SK-N-MC (cell line): ENCODE results near the gene NLK.
"Not testable (repeated sequence)": the region's sequence is repeated elsewhere in the genome, so short reads cannot be mapped to it uniquely, and the experiment has no call there.

Experiments
- DNase-seq: peaks from one replicate; pipeline ENCODE4 v3.0.0-alpha.2; 2011; ENCODE audit warnings: low read depth, low spot score
- H3K27ac ChIP-seq: fragments of 200-600 bp; sonication (generic); 2 replicates; pipeline ENCODE4 v1.5.1; 2016; ENCODE audit warnings: mixed run types
- H3K36me3 ChIP-seq: fragments of 200-600 bp; sonication (generic); 2 replicates; pipeline ENCODE4 v1.6.1; 2017; ENCODE audit warnings: antibody characterized with exemption, low read length, mixed read lengths; ENCODE audit not compliant: insufficient read depth
- H3K4me3 ChIP-seq: fragments of 200-600 bp; sonication (generic); 2 replicates; pipeline ENCODE4 v1.5.1; 2016
- H3K9ac ChIP-seq: fragments of 200-600 bp; sonication (generic); 2 replicates; pipeline ENCODE4 v1.8.0; 2017; ENCODE audit warnings: mixed run types, mixed read lengths; ENCODE audit not compliant: insufficient read length
- H3K9me3 ChIP-seq: fragments of 200-600 bp; sonication (generic); 2 replicates; pipeline ENCODE4 v1.6.1; 2017; ENCODE audit warnings: low read depth, mild to moderate bottlenecking, antibody characterized with exemption, low read length, moderate library complexity, mixed read lengths
- EZH2 ChIP-seq: fragments of 200-600 bp; sonication (generic); IDR thresholded peaks from one replicate; pipeline ENCODE4 v1.6.1; 2017; ENCODE audit warnings: antibody characterized with exemption
- FOXP2 ChIP-seq: optimal IDR thresholded peaks from 2 replicates; pipeline ENCODE3; 2011; ENCODE audit warnings: mild to moderate bottlenecking, moderate library complexity; ENCODE audit not compliant: insufficient read depth; ENCODE audit errors: extremely low read length, control extremely low read depth
- POLR2AphosphoS5 ChIP-seq: IDR thresholded peaks from 2 replicates; pipeline ENCODE4 v1.6.1; 2012; ENCODE audit warnings: mild to moderate bottlenecking, low read depth, low read length, borderline replicate concordance

The NLK gene

DNA sequence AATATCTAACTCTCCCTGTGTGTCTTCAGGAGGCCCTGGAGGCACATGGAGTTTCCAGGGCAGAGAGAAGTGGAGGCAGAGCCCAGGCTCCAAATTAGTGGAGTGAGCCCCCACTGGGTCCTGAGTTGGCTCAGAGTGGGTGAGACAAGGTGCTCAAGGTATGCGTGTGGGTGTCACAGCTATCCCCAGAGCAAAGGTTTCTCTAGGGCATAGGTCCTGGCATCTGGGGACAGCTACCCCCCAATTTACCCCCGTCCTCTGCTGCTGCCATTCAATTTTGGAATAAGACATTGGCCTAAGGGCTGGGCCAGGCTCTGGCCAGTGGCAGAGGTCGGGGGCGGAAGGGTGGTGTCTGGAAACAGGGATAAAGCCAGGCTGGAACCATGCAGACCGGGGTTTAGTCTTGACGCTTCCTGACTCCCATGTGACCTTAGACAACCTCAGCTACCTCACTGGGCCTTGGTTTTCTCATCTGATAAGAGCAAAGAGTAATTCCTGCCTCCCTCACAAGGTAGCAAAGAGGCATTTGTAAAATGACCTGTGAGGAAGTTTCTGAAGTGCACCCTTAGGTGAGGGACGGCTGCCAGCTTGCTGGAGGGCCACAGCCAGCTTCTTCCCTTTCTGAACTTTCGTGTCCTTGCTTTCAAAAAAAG, 198.3 kb downstream of the NLK start:
- no peak overlapping the region for H3K27ac ChIP-seq
- H3K4me3 ChIP-seq = no peak overlapping the region
- H3K9ac ChIP-seq = no peak overlapping the region
- no peak for DNase-seq
- H3K36me3 ChIP-seq = no peaks in the 10 kb centered on the region
- no peak for TF ChIP-seq EZH2
- no peak for TF ChIP-seq FOXP2
- TF ChIP-seq POLR2AphosphoS5 = no peak
- no peaks in the 10 kb centered on the region for H3K9me3 ChIP-seq

DNA sequence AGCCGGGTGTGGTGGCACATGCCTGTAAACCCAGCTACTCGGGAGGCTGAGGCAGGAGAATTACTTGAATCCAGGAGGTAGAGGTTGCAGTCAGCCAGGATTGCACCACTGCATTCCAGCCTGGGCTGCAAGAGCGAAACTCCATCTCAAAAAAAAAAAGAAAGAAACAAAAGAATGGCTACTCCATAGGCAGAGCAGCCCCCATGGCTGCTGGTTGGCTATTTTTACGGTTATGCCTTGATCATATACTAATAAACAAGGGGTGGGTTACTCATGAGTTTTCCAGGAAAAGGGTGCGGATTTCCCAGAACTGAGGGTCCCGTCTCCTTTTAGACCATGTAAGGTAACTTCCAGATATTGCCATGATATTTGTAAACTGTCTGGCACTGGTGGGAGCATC, 200.3 kb downstream of the NLK start:
- H3K9ac ChIP-seq = no peak overlapping the region
- no peak overlapping the region for H3K27ac ChIP-seq
- H3K4me3 ChIP-seq = no peak overlapping the region
- TF ChIP-seq EZH2 (no peak), POLR2AphosphoS5 (no peak), FOXP2 (no peak)
- DNase-seq = no peak
- H3K9me3 ChIP-seq = no peaks in the 10 kb centered on the region
- no peaks in the 10 kb centered on the region for H3K36me3 ChIP-seq

DNA sequence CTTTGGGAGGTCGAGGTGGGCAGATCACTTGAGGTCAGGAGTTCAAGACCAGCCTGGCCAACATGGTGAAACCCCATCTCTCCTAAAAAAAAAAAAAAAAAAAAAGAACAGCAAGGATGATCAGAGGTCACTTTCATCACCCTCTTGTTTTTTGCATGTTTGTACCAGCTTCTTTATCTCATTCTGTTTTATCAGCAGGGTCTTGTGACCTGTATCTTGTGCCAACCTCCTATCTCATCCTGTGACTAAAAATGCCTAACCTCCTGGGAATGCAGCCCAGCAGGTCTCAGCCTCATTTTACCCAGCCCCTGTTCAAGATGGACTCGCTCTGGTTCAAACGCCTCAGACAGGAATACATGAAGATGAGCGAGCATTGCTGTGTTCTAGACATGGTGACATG, 200.8 kb downstream of the NLK start:
- not testable (repeated sequence) for H3K9me3 ChIP-seq, H3K9ac ChIP-seq, H3K27ac ChIP-seq

DNA sequence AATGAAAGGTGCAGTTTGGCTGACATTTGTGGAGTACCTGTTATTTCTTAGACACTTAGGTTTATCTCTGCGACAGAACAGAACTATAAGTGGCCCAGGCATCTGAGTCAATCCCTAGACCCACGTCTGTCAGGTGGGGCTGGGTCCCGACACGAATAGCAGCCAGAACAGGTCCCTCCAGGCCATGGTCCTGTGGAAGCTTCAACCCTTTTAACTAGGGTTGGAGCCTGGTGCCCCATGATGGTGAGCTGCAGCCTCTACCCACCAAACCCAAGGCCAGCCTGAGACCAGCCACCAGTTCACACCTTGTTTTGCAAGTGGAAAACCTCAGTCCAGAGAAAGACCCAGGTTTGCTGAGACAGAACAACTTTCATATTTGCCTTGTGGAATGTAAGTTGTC, 202.0 kb downstream of the NLK start:
- Histone ChIP-seq H3K9ac (no peak overlapping the region), H3K4me3 (no peak overlapping the region), H3K27ac (no peak overlapping the region), H3K9me3 (no peaks in the 10 kb centered on the region), H3K36me3 (no peaks in the 10 kb centered on the region)
- DNase-seq = no peak
- no peak for TF ChIP-seq EZH2
- TF ChIP-seq FOXP2 = no peak
- TF ChIP-seq POLR2AphosphoS5 = no peak

More for the DNA sequence above, 200.8 kb downstream of the NLK start:
- not testable (repeated sequence) for DNase-seq, H3K36me3 ChIP-seq, H3K4me3 ChIP-seq
